ENCODE measurements around the gene QSOX2.

QSOX2 gene

GRCh38 chr9:136293476-136294077 is 48.0 kb upstream of the QSOX2 start:
- H3K9me3 ChIP-seq (replicated peaks; ENCODE audit: insufficient read depth, low read length): no peaks in the 10 kb centered on the region
- no peak overlapping the region for H3K9ac ChIP-seq (ENCODE audit: low read length)
- no peaks in the 10 kb centered on the region for H4K20me1 ChIP-seq (ENCODE audit: insufficient read depth, low read length)
- no peak overlapping the region for H3K4me2 ChIP-seq (ENCODE audit: low read depth, low read length)
- H3K79me2 ChIP-seq (ENCODE audit: low read length): no peaks in the 10 kb centered on the region
- no peak overlapping the region for H3K4me3 ChIP-seq (ENCODE audit: low read length)
- no peak overlapping the region for H2AFZ ChIP-seq (ENCODE audit: low read length)
- no peaks in the 10 kb centered on the region for H3K36me3 ChIP-seq (replicated peaks; ENCODE audit: insufficient read depth, low read length)
- no peak overlapping the region for H3K27ac ChIP-seq (ENCODE audit: low read length)
- peaks cover 11% of the 10 kb centered on the region; the same call in 1 of the 2 replicates for H3K4me1 ChIP-seq (ENCODE audit: low read length)
- TF ChIP-seq EZH2phosphoT487 (IDR thresholded peaks at IDR 0.05; ENCODE audit: low read length) (no peak), EZH2 (optimal IDR thresholded peaks at IDR 0.05; ENCODE audit: low read depth, low read length) (no peak), CTCF (IDR thresholded peaks at IDR 0.05; ENCODE audit: low read length) (no peak)
- H3K27me3 ChIP-seq (replicated peaks; ENCODE audit: insufficient read depth, low read length): peaks cover 58% of the 10 kb centered on the region
- DNase-seq: no peak
- H3K9me2 ChIP-seq (replicated peaks; ENCODE audit: insufficient read depth, low read length): no peaks in the 10 kb centered on the region
- peaks cover 13% of the 10 kb centered on the region for H3F3A ChIP-seq (ENCODE audit: insufficient read depth, low read length)

- Histone ChIP-seq H2AFZ (ENCODE audit: low read length) (no peak overlapping the region), H3K27ac (ENCODE audit: low read length) (no peak overlapping the region), H3K36me3 (replicated peaks; ENCODE audit: insufficient read depth, low read length) (no peaks in the 10 kb centered on the region), H4K20me1 (ENCODE audit: insufficient read depth, low read length) (no peaks in the 10 kb centered on the region), H3K9me3 (replicated peaks; ENCODE audit: insufficient read depth, low read length) (no peaks in the 10 kb centered on the region), H3F3A (ENCODE audit: insufficient read depth, low read length) (peaks cover 13% of the 10 kb centered on the region), H3K27me3 (replicated peaks; ENCODE audit: insufficient read depth, low read length) (peaks cover 58% of the 10 kb centered on the region), H3K9me2 (replicated peaks; ENCODE audit: insufficient read depth, low read length) (no peaks in the 10 kb centered on the region), H3K4me3 (ENCODE audit: low read length) (no peak overlapping the region), H3K9ac (ENCODE audit: low read length) (no peak overlapping the region), H3K79me2 (ENCODE audit: low read length) (no peaks in the 10 kb centered on the region), H3K4me1 (ENCODE audit: low read length) (peaks cover 11% of the 10 kb centered on the region; the same call in 1 of the 2 replicates), H3K4me2 (ENCODE audit: low read depth, low read length) (no peak overlapping the region)
- TF ChIP-seq EZH2phosphoT487 (IDR thresholded peaks at IDR 0.05; ENCODE audit: low read length) (no peak), CTCF (IDR thresholded peaks at IDR 0.05; ENCODE audit: low read length) (no peak), EZH2 (optimal IDR thresholded peaks at IDR 0.05; ENCODE audit: low read depth, low read length) (no peak)
- no peak for DNase-seq
These were observed 47.2 kb upstream of the QSOX2 start for GRCh38 chr9:136292591-136293448.

GRCh38 chr9:136292026-136292538 is 46.5 kb upstream of the QSOX2 start:
- H3K4me1 ChIP-seq (ENCODE audit: low read length): peaks cover 11% of the 10 kb centered on the region; the same call in 1 of the 2 replicates
- TF ChIP-seq EZH2 (optimal IDR thresholded peaks at IDR 0.05; ENCODE audit: low read depth, low read length): no peak
- TF ChIP-seq EZH2phosphoT487 (IDR thresholded peaks at IDR 0.05; ENCODE audit: low read length): no peak
- TF ChIP-seq CTCF (IDR thresholded peaks at IDR 0.05; ENCODE audit: low read length): no peak
- H3K36me3 ChIP-seq (replicated peaks; ENCODE audit: insufficient read depth, low read length): no peaks in the 10 kb centered on the region
- no peak for DNase-seq
- H3K27ac ChIP-seq (ENCODE audit: low read length): no peak overlapping the region
- no peaks in the 10 kb centered on the region for H4K20me1 ChIP-seq (ENCODE audit: insufficient read depth, low read length)
- no peaks in the 10 kb centered on the region for H3K9me3 ChIP-seq (replicated peaks; ENCODE audit: insufficient read depth, low read length)
- no peaks in the 10 kb centered on the region for H3K79me2 ChIP-seq (ENCODE audit: low read length)
- H3K4me2 ChIP-seq (ENCODE audit: low read depth, low read length): no peak overlapping the region
- H3F3A ChIP-seq (ENCODE audit: insufficient read depth, low read length): peaks cover 8% of the 10 kb centered on the region
- peaks cover 65% of the 10 kb centered on the region for H3K27me3 ChIP-seq (replicated peaks; ENCODE audit: insufficient read depth, low read length)
- no peak overlapping the region for H3K9ac ChIP-seq (ENCODE audit: low read length)
- H3K4me3 ChIP-seq (ENCODE audit: low read length): no peak overlapping the region
- H2AFZ ChIP-seq (ENCODE audit: low read length): no peak overlapping the region
- no peaks in the 10 kb centered on the region for H3K9me2 ChIP-seq (replicated peaks; ENCODE audit: insufficient read depth, low read length)
